Stimulated activated CD8-positive, alpha-beta memory T cell treated with anti-CD3 and anti-CD28 coated beads, Interleukin-4, amount 100 ng/mL, for 48 hours (primary cell): ENCODE results near the gene GRM4.

ENCODE experiments used
- DNase-seq: peaks from one replicate; pipeline ENCODE4 v3.0.0-alpha.2; 2020

GRM4 gene

DNA sequence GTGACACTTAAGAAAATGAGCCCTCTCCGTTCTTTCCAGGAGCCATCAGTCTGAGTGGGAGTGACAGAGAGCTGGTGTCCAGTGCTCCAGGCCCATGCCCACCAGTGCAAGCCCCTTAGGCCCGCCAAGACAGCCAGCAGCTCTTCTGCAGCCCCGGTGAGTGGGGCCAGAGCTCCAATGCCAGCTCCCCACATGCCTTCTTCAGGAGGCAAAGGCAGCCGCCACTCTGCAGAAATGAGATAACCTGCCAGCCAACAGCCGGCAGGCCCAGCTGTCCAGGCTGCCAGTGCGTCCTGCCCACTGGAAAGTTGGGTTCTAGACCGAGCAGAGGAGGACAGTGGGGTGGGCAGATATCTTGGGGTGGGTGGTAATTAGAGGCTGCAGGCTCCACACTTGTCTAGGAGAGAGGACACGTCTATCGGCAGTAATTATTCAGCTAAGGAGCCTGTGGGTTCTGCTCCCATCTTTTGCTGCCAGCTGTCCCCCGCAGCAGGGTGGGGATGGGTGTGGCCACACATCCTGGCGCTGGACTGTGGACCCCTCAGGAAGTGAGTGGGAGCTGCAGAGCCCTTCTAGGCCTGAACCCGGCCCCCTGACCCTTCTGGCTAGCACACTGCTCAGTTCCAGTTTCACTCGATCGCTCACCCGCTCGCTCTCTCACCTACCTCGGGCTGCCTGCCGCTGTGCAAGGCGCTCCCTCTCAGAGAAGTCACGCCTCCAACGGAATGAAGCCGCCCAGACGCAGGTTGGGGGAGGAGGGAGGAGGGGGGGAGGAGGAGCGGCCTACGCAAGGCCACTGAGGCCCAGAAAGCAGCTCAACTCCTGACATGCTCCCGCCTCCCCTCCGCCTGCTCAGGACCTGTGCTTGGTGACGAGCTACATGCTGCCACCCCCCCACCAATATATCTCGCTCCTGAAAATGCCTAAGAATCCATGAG is 3.6 kb downstream of the GRM4 start:
- DNase-seq = no peak

DNA sequence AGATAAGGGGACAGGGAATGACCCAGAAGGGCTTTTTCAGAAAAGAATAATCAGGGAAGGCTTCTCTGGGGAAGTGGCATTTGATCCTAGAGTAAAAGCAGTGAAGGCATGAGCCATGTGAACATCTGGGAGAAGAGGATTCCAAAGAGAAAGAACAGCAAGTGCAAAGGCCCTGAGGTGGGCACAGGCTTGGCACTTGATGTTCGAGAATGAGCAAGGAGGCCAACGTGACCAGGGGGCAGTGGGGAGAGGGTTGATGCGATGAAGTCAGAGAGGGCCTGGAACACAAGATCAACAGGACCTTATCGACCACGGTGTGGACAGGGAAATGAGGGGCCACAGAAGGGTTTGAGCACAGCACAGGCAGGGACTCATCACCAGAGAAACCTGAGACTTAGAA is 5.8 kb downstream of the GRM4 start:
- DNase-seq = no peak

DNA sequence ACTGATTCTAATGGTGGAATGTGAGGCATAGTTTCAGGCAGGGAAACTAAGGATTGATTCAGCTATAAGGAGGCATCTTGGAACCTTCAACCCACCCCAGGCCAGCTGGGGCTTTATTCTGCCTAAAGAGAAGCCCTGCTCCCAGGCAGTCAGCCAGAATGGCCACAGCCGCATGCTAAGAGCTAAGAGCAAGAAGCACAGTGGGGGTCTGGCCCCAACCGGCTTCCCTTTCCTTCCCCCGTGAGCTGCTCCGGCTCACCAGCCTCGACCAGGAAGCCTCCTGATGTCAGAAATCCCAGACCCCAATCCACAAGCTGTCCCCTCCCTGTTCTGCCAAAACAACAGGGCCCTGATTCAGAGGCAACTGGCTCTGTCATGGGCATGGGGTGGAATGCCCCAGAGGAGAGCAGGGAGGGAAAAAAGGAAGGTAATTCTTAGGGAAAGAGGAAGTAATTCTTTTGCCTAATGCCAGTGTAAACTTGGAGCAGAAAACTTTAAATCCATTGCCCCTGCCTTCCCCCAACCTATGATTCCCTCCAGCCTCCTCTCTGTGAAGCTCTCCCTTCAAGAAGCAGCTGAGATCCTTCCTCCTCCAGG is 6.9 kb downstream of the GRM4 start:
- no peak for DNase-seq

DNA sequence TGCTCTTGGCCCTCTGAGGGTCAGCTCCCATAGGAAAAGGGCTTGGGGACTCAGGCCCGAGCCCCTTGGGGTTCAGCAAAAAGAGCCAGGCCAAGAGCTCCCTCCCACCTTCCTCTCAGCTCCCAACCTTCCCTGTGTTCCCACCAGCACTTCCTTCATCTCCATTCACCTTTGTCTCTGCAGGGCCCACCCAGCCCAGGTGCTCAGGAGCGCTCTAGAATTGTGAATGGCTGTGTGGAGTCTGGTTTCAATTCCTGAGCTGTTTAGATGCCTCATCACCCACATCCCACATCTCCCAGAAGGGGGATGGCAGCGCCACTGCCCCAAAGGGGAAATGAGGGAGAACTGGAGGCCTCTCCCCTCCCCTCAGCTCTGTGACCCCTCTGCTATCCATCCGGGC is 7.7 kb downstream of the GRM4 start:
- no peak for DNase-seq

DNA sequence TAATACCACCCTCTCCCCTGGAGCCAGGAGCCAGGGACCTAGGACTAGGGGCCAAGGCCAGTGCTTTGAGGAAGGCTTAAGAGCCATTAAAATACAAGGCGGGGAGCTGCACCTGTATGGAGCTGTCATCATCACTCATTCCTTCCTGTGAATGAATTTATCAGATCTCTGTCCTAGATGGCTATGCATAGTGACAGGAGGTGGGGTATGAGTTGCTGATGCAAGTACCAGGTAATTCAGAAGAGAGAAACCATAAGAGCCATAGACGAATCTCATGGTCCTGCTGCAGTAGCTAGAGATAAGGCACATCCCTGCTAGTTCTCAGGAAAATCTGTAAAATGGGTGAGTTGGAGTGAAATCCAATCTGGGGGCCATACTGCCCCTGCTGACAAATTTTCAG is 10.3 kb downstream of the GRM4 start:
- no peak for DNase-seq

DNA sequence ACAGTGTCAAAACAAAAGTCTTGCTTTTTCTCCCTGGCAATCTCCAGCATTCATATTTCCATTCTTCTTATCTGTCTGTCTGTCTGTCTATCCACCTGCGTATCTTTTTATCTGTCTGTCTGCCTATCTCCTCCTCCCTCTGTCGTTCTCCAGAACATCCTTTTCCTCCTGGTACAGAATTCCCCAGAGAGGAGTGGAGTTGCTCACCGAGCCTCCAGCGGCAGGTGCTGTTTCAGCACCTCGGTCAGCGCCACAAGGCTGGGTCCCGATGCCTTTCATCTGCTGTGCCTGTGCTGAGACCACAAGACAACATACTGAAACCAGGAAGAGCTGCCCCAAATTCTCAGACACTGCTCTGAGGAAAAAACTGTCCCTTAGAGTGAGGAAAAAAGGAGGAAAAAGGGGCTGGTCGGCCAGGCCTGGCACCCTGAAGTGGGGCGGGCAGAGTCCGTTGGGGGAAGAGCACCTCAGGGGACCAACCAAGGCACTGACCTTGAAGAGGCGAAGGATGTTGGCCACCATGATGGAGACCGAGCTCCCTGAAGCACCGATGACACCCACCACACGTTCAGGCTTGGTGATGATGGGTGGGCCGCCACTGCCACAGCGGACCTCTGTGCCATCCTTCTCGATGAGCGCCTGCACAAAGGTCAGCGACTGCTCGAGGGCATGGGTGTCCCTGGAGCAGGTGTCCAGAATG is 13.3 kb downstream of the GRM4 start:
- DNase-seq = peak; percentile 54

DNA sequence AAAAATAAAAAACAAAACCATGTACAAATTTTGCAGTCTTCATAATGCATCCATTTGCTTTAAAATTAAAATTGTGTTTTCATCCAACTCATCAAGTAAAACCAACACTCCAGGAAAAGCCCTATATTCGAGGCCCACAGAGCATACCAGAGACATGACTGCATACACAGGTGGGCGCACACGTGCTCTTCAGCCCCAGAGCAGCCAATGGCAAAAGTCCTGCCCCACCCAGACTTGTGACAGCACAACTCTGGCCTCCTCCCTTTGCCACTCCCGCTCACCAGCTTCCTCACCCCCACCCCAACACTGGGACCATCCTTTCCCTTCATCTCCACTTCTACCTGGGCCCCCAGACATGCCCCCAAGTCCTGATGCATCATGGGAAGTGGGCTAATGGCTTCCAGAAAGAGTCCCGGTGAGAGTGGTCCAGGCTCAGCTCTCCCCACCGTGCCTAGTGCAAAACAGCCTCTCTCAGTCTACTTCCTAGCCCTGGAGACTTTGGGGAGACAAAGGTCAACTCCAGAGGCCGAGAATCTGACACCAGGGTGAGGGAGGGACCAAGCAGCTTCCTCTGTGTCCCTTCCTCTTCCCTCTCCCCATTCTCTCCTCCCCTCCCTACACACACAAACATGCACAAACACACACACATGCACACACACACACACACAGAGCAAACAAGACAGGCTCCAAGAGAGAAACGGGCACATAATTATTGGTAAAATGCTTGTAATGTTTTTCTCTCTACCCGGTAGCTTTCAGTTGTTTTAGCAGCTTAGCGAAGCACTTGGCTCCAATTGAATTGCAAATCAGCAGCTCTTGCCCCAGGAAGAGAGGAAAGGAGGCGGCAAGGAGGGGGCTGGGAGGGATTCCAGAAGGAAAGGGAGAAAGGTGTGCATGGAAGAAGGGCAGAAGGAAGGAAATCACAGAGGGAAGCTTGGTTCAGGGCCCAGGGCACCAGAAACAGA is 14.3 kb downstream of the GRM4 start:
- no peak for DNase-seq

DNA sequence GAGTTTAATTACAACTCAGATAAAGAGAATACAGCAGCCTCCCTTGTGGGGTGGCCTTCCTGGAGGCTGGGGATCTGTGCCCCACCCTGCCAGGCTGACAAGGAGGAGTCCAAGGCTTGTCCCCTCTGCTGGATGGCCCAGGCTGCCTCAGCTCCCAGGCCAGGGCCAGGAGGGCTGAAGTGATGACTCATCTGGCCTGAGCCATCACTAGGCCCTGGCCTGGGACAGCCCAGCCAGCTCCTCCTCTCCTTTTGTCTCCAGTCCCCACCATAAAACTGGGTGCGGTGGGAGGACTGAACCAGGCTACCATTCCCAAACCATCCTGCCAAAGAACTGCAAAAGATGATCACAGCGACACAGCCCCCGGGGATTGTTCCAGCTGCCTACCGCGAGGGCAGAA is 15.0 kb downstream of the GRM4 start:
- no peak for DNase-seq

DNA sequence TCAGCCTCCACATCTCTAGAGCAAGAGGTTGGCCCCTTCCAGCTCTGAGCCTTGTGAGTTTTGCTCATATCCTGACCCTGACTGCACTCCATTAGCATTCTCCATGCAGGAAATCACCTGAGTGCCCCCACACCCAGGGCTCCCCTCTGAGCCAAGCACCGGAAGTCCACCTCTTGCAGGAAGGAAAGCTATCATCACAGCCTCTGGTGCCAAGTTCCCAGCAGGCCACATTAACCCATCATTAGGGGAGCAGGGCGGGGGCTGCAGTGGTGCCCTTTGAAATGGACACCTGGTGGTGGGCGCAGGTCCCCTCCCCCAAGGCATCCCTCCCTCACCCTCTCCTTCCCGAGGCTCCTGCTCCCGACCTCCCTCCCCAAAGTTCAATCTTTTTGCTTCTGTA is 16.1 kb downstream of the GRM4 start:
- DNase-seq = no peak

DNA sequence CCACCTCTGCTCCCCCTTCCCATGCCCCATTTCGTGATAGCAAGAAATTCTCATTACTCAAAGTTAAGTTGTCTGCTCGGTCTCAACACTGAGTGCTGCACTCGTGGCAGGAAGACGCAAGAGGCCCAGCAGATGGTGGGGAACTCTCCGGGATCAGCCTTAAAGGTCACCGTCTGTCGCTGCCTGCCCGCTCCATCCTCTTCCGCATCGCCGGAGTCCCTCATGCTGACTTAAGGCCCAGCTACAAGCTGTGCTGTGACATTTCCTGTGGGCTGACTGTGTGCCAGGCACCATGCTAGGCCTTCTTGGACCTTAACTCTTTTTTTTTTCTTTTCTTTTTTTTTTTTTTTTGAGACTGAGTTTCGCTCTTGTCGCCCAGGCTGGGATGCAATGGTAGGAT is 17.8 kb downstream of the GRM4 start:
- no peak for DNase-seq

DNA sequence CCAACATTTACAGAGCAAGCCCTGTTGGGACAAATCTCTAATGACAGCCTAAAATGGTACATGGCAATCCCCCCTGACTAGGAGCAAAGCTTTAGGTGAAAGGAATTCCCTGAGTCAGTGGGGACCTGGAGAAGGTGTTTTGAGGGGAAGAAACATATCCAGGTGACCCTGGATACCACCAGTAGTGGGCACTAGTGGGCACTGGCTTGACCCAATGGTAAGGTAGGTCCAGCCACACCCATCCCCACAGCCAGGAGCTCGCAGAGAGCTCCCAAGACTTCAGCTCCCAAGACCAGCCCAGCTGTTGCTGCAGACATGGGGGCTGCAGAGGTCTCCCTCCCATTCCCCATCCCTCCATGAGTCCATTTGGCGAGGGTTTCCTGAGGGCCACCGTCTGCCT is 19.5 kb downstream of the GRM4 start:
- no peak for DNase-seq

DNA sequence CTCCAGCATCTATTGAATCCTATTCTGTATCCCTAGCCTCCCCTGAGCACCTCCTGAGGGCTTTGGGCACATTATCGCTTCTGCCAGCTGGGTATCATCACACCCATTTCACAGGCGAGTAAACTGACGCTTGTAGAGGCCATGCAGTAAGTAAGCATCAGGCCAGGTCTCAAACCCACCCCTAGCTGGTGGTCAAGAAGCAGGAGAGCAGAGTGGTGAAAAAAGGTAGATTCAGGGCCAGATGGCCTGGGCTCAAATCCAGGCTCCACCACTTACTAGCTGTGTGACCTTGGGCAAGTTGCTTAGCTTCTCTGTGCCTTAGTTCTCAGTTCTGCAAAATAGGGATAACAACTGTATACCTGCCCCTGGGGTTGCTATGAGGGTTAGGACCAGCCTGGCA is 19.9 kb downstream of the GRM4 start:
- DNase-seq = no peak

DNA sequence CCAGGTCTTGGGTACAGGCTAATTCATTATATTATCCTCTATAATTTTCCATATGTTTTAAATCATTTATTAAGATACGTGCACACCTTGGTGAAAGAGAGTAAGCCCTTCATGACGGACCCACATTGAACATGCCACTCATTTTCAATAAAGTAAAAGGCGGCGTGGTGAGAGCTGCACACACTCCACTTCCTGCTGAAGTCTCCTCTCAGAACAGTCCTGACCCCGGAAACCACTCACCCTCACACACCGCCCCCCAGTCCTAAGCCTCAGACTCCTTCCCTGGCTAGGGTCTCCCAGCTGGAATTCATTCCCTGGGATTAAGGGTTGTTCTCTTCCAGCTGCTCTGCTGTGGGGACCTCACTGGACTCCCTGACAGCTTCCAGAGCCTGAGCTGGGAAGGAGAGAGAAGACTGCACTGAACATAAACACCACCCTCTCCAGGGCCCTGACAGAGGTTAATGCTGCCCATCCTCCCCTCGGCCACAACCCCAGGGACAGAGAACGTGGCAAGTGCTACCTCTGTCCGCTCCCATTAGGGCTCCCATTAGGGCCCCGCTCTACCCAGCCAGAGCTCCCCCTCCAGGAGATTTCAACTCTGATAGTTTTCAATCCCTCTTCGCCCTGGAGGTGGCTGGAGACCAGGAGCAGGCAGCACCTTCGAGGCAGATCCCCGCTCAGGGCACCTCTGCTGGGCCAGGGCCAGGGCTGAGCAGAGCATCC is 24.8 kb downstream of the GRM4 start:
- no peak for DNase-seq

DNA sequence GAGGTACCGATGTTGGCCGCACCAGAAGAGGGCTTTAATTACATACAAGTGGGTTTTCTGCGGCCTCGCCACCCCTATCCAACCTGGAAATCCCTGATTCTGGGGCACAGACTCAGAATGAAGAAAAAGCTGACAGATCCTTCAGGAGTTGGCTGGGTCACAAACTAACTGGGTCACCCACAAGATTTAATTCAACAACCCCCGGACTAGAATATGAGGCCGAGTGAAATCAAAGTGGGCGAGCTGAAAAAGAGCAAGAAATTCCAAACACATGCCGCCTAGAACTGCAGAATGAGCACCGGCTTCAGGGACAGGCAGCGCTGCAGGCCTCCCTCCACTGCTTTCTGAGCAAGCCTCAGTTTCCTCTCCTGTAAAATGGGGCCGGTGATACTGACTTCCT is 30.0 kb downstream of the GRM4 start:
- DNase-seq = no peak

DNA sequence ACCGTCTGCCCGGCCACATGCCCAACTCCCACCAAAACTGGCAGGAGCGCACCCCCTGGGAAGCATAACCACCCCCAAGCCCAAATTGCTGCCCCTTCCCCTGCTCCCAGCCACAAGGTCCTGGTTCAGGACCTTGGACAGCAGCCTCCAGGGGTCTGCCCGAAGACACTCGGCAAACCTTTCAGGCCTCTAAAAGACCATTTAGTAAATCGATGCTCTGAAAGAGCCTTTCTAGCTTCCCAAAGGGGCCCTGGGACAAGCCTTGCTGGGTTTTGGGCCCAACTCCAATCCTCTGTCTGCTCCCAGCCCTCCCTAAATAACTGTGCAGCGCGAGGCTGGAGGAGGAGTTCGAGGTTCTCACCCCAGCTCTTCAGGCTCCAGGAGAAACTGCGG is 30.5 kb downstream of the GRM4 start:
- DNase-seq = peak; percentile 34

DNA sequence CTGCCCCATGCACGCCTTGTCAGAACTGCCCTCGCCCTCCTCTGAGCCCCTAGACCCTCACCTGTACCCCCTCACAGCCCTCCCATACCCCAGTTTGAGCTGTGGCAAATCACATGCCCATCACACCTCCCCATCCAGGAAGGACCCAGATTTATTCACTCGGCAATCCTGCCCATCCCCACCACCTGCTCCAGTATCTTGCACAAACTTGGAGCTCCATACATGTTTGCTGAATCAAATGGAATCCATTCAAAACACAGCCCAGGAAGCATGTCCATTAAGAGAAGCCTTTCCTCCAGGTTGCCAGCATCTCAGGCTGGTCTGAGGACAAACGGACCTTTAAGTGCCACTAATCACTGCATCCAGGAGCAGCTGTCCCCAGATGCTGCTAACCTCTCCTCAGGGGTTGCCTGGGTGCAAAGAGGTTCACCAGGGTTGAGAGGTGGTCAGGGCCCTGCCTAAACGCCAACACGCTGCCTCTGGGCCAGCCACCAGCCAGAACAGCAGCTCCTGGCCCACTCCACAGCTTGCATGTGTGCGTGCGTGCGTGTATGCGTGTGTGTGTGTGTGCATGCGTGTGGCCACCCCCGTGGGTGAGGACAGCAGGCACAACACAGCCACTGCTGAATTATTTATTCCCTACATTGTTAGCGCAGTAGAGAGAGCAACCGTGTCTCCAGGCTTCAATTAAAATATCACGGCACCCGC is 31.0 kb downstream of the GRM4 start:
- no peak for DNase-seq

DNA sequence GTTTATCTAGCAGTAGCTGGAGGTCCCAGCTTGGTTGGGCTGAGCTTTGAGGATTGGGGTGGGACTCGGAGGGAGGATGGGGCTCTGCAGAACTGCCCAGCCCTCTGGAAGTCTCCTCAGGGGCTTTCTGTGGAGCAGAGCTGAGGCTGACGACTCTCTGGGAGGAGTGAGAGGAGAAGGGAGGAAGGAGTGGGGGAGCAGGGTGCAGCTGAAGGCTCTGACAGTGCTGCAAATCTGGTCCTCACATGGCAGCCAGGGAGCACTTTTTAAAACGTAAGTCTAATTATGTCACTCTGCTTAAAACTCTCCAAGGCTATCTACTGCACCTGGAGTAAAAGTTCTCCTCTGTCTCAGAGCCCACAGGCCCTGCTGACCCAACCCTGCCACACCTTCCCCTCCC is 32.4 kb downstream of the GRM4 start:
- no peak for DNase-seq

DNA sequence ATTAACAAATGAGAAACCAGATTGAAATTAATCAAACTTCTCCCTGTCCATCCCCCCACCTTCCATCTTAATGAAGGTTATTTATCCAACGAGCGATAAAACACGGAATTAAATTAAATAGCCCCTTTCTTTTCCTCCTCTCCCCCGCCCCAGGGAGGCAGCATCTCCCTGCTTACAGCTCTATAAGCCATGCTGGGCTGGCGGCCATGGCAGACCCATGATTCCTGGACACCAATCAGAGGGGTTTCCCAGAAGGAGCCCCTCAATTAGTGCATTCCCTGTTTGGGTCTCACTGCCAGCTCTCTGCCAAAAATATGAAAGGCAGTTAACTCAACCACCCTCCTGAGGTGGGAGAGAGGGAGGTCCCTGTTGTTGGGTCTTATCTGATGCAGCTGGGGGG is 33.8 kb downstream of the GRM4 start:
- no peak for DNase-seq

DNA sequence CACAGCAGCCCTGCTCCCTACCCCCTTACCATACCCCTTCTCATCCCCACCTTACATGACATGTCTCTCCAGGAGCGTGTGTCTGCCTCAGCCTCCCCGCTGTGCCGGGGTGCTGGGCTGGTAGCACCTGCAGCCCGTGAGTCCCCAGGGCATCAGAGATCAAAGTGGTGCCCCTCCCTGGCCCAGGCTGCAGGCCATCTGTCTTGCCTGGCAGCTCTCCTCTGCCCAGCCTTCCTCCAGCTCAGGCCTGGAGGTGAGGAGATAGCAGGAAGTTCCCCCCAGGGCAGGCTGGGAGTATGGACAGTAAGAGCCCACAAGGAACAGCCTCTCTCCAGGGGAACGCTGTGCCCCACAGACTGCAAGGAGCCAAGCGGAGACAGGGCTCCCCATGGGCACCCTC is 35.3 kb downstream of the GRM4 start:
- DNase-seq = no peak

DNA sequence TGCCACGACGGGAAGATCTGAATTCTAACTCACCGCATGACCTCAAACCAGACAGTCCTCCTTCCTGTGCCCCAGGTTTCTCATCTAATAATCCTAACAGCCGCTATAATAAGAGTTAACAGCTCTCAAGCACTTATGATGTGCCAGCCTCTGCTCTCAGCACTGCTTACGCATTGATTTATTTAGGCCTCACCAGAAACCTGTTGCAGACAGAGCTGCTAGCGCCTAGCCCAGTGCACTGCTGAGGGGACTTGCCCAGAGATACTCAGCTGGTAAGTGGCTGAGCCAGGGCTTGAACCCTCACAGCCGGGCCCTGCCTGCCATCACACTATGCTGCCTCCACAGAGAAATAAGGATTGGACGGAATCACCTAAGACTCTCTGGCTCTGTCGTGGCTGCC is 37.7 kb downstream of the GRM4 start:
- DNase-seq = no peak

DNA sequence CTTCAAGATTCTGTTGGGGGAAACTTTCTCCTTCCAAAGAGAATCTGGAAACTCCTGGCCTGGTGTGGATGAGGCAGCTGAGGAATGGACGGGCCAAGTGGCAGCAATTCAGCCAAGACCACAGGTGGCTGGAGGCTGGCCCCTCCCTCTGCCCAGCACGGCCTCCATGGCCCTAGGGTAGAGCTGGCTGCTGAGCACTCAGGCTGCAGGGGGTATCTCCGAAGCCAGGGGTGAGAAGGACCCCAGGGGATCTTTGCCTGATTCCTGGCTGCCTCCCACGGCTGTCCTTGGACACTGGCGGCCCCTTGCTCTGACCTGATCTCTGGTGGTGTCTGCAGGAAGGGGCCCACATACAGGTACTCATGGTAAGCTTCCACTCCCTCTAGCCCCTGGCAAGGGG is 39.0 kb downstream of the GRM4 start:
- no peak for DNase-seq

DNA sequence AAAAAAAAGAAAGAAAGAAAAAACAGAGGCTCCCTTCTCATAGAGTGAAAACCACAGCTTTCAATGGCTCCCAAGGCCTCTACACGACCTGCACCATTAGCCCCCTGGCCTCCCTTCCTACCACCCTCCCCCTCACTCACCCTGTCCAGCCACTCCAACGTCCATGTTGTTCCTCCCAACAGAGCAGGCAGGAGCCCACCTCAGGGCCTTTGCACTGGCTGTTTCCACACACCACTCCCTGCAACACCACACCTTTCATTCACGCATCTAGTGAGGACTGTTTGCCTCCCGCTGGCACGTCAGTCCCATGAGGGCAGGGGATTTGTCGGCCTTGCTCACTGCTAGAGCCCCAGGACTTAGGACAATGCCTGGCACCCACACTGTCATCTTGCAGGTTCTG is 39.5 kb downstream of the GRM4 start:
- DNase-seq = no peak
